AG08395 (cell line): ENCODE data around the gene SEPTIN12.

Experiments used
- DNase-seq: peaks from one replicate; pipeline ENCODE4 v3.0.0; 2012; ENCODE audit warnings: mixed read lengths, low spot score

Gene SEPTIN12, protein sequence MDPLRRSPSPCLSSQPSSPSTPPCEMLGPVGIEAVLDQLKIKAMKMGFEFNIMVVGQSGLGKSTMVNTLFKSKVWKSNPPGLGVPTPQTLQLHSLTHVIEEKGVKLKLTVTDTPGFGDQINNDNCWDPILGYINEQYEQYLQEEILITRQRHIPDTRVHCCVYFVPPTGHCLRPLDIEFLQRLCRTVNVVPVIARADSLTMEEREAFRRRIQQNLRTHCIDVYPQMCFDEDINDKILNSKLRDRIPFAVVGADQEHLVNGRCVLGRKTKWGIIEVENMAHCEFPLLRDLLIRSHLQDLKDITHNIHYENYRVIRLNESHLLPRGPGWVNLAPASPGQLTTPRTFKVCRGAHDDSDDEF

GRCh38 chr16:4787627-4788482 is at the start of gene SEPTIN12:
TSS of gene SEPTIN12 (minus strand) at chr16:4788345. CDS start at chr16:4787645, 700 bp downstream.
- no peak for DNase-seq

DNA sequence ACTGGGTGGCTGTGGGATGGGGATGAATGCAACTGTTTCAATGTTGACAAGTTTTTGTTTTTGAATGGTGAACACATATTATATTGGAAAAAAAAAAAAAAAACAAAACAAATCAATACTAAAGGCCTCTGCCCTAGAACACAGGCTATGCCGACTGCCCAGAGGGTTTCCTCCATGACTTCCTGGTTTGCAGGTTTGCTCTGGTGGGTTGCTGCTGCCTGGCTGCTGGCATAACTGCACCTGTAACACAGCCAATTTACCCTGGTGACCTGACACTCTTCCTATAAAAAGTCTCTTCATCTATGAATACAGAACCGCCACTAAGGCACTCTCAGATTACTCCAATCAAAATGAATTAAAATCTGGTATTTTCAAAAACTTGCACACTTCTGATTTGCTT is 48.6 kb upstream of the SEPTIN12 start:
- DNase-seq: no peak

DNA sequence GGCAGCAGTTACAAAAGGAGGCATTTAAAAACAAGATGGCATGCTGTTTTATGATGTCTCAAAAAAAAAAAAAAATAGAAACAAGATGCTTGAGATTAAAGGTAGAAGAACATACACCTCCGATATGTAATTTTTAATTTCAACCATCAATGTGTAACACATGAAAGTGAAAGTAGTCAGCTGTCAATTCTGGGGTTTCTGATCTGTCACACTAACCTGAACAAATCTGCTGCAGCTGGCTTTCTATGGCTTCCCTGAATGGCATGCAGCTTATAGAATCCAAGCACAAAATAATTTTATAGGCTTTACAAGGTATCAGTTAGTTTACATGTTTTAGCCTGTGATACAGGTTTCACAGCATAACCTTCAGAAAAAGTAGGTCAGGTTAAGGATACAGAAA is 45.4 kb upstream of the SEPTIN12 start:
- no peak for DNase-seq

DNA sequence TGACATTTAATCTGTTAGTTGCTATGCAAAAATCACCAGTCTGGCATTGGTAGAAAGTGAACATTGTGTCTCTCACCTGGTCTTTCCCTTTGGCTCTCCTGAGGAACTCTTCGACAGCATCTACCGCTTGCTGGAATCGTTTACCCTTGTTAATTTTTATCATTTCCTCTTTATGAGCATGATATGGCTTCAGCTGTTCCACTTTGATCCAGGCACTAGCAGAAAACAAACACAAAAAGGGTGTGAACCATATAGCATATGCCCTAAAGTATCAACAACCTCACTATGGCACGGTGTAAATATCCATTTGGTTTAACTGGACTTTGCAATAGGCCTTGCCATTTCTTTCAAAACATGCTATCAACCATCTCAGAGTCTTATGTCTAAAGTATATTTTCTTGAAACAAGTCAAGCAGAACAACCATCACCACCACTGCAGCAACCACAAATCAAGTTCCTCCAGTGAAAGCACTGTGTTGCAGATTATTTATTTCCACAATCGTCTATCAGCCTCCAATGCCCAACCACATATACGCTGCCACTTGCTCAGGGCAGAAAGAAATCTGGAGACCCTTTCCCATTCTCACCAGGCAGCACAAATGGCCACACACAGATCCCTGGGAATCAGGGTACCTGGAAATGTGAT is 44.7 kb upstream of the SEPTIN12 start:
- no peak for DNase-seq

- DNase-seq: no peak
These were observed 43.5 kb upstream of the SEPTIN12 start for GRCh38 chr16:4831616-4832015.

DNA sequence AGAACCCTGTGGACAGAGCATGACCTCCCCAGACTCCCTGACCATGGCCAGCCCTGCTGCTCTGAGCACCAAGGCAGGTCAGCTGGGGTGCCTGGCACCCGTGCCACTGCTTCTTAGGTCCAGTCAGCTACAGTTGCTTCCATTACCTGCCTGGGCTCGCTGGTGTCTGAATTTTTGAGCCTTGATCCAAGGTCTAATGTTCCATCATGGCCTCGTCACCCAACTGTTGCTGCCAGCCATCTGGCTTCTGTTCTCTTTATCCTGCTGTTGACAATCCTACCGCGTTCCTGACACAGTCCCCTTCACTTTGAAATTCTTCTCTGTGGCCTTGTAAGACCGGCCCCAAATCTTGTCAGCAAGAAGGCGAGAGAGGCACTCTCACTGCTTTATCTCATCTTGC is 42.3 kb upstream of the SEPTIN12 start:
- no peak for DNase-seq

- DNase-seq: no peak
These were observed 40.6 kb upstream of the SEPTIN12 start for GRCh38 chr16:4828567-4829321.

DNA sequence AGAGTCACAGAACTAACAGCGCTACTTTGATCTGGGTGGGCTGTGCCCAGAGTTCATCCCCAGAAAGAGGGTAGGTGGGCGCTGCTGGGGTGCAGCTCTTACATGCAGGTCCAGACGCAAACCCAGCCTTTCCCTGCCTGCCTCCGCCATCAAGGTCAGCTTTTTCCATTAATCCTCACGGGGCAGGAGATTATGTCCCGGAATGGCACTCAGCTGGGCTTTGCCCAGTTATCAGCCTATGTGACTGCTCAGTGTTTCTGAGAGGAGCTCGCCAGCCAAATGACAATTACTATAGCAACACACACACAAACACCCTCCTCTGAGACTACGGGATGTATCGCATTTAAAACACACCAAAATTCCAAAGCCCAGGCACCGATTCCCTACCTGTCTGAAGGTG is 38.8 kb upstream of the SEPTIN12 start:
- no peak for DNase-seq

- DNase-seq: no peak
These were observed 38.4 kb upstream of the SEPTIN12 start for GRCh38 chr16:4826526-4826925.

GRCh38 chr16:4825196-4825595 is 37.1 kb upstream of the SEPTIN12 start:
- DNase-seq: no peak

DNA sequence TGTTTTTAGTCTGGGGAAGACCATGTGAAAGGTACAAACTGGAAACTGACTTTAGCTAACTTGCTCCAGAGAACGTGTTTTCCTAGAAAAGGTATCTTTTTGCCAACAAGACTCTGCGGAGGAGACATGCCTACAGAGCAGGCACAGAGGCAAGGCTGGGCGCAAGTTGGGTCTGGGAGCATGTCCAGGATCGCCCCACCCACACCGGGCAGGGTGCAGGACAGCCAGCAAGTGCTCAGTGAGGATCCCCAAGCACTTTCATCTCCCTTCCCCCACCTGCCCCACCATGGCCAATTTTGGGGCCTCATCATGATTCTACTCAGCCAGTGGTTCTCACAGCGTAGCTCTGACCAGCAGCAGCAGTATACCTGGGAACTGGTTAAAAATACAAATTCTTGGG is 32.5 kb upstream of the SEPTIN12 start:
- no peak for DNase-seq

DNA sequence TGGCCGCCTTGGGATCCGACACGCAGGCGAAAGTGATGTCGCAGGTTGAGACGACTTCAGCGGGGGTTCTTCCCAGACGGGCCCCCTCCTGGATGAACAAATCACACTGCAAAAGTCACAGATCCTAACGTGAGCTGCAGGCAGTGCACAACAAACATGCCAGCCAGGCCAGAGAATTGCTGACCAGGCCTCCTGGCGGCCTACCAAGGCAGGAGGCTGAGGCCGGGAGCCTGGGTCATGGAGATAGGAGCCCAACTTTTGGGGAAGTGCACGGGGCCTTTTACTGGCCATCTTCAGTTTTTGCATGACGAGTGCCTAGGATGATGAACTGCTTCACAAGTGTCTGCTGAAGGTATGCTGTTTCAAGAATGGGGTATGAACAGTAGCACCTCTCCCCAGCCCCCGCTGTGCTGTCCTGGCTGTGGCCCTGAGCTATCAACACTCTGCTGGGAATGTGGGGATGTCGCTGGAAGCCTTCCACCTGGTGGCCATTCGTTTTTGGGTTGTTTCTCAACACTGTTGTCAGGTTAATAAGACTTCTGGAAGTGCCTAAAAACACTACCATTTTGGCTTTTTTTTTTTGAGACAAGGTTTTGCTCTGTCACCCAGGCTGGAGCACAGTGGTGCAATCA is 26.5 kb upstream of the SEPTIN12 start:
- no peak for DNase-seq

- no peak for DNase-seq
These were observed 25.9 kb upstream of the SEPTIN12 start for GRCh38 chr16:4814046-4814445.

DNA sequence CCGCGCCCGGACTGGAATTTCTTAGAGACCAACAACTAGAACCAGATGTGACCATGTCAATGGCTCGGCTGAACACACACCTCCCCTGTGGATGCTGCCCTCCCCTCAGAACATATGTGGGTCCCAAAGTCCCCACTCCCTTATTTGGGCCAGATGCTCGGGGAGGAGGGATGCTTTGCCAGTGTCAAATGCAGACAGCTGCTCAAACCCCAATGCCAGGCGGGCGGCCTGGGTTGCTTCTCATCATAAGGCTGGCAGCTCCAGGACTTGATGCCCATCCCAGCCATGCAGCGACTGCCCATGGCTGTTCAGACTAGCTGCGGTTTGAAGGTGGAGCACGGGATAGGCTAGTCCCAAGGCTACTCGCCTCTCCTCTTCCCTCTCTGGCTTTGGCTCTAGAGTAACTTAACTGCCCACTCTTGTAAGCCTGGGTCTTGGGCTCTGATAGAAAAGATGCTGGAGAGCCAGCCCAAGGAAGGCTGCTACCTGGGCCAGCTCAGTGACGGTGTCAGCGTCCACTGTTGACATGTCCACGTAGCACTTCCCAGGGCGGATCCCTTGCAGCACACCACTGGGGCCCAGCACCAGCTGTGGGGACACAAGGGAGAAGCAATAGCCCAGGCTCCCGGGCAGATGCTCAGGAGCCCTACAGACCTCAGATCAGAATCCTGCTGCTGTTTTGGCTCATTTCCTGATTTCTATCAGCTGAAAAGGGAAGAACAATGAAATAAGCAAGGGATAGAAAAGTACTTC is 25.3 kb upstream of the SEPTIN12 start:
- no peak for DNase-seq

DNA sequence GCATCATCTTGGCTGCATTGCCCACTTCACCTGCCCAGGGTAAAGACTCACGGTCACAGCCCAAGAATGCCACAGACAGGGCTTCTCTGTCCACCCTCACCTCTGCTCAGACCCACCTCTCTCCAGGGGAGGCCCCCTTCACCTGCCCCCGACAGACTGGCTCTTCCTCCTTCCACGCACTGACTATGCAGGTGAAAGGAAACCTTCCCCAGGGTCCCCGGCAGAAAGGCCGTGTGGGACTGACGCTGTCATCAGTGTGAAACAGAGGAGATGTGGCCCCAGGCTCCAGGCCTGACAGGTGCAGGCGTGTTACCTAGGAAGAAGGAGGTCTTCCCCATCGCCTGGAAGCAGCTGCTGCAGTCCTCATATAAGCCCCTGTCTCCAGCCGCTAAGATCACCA is 23.6 kb upstream of the SEPTIN12 start:
- no peak for DNase-seq

GRCh38 chr16:4811242-4811641 is 23.1 kb upstream of the SEPTIN12 start:
- DNase-seq: no peak

GRCh38 chr16:4806280-4806679 is 18.1 kb upstream of the SEPTIN12 start:
- DNase-seq: no peak

GRCh38 chr16:4805231-4805630 is 17.1 kb upstream of the SEPTIN12 start:
- no peak for DNase-seq

DNA sequence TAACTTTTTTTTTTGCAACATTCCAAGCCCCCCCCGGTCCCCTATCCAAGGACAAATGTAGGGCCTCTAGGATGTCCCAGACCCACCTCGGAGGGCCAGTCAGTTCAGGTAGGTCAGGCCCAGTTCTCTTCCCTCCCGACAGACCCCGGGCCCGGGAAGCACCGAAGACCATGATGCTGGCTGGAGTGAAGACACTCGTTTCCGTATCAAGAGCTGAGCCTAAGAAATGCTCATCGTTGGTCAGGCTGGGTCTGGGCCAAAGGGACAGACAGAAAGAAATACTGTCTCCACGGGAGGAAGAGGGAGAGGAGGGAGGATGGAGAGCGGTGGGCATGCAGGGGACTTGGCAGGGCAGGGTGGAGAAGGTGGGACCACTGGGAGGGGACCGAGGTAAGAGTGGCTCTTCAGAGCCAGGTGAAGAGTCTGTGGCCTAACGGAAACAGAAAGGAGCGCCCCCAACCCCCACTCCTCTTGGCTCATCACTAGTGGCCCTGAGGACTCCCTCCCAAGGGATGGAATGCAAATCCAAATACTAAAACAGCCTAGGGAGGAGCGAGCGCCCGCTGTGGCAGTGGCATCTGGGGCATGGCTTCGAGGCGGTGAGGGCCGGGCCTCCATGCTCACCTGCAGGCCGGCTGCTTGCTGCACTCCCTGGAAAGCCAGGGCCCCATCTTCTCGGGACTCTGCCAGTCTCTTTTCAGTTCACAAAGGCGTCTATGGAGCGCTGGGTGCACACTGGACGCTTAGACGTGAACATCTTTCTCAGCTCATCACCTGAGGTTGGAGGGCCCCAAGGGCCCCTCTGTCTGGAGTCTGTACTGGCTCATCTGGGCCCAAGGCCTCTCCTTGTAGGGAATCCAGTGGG is 16.0 kb upstream of the SEPTIN12 start:
- DNase-seq: no peak

DNA sequence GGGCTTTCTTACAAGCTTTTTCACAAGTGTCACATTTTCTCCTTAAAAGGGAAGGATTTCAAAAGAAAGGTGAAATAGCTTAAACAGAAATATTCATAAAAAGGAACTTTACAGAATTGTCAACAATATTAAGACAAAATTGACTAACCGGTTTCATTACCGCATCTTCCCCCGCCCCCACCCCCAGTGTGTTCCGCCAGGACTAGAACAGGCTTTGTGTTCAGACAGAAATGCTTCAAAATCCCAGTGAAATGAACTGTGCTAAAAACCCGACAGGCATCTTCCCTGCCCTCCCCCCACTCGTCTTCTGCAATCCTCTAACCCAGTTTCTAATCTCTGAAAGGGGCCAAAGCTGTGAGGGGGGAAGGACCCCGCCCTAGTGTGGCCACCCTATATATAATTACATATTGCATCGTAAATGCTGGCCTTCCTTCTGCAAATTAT is 15.3 kb upstream of the SEPTIN12 start:
- no peak for DNase-seq
